ENCODE data around the gene BID.

- no peak for TF ChIP-seq CTCF (IDR thresholded peaks at IDR 0.05; ENCODE audit: low read depth, low read length, poor library complexity, severe bottlenecking)
- no peak for TF ChIP-seq EZH2phosphoT487 (IDR thresholded peaks at IDR 0.05; ENCODE audit: borderline replicate concordance, low read length)
Observed at GRCh38 chr22:17775781-17776465, 1.7 kb upstream of the BID start.

All from DOHH2 (cell line).